KMS-11 (cell line): ENCODE data around the gene SP5.
A peak's percentile ranks its signal among the peaks of the same experiment; 100 is the strongest.

Experiments used
- H2AFZ ChIP-seq: fragments of 200-600 bp; sonication (generic); 2 replicates; pipeline ENCODE4 v1.6.1; 2016; ENCODE audit warnings: antibody characterized with exemption, mixed run types, low read depth
- H3K27ac ChIP-seq: fragments of 200-600 bp; sonication (generic); 2 replicates; pipeline ENCODE4 v1.6.1; 2016; ENCODE audit warnings: mild to moderate bottlenecking, mixed run types
- H3K27me3 ChIP-seq: fragments of 200-600 bp; sonication (generic); 2 replicates; pipeline ENCODE4 v1.6.1; 2017; ENCODE audit warnings: mild to moderate bottlenecking, low read depth, mixed run types, moderate library complexity; ENCODE audit not compliant: insufficient read depth
- H3K36me3 ChIP-seq: fragments of 200-600 bp; sonication (generic); 2 replicates; pipeline ENCODE4 v1.6.1; 2017; ENCODE audit warnings: mild to moderate bottlenecking, mixed run types; ENCODE audit not compliant: insufficient read depth
- H3K4me1 ChIP-seq: fragments of 200-600 bp; sonication (generic); 2 replicates; pipeline ENCODE4 v1.6.1; 2016; ENCODE audit warnings: mild to moderate bottlenecking, low read depth, mixed run types; ENCODE audit not compliant: poor library complexity, severe bottlenecking
- H3K4me2 ChIP-seq: fragments of 200-600 bp; sonication (generic); 2 replicates; pipeline ENCODE4 v1.7.0; 2016; ENCODE audit warnings: mild to moderate bottlenecking, mixed run types
- H3K4me3 ChIP-seq: fragments of 200-600 bp; sonication (generic); IDR thresholded peaks from 2 replicates; pipeline ENCODE4 v1.6.1; 2017; ENCODE audit warnings: low read depth, low read length, mixed read lengths; ENCODE audit not compliant: insufficient read depth
- H3K79me2 ChIP-seq: fragments of 200-600 bp; sonication (generic); 2 replicates; pipeline ENCODE4 v1.6.1; 2016; ENCODE audit warnings: low read depth, mixed run types; ENCODE audit not compliant: insufficient read depth
- H3K9ac ChIP-seq: fragments of 200-600 bp; sonication (generic); 2 replicates; pipeline ENCODE4 v1.6.1; 2016; ENCODE audit warnings: mild to moderate bottlenecking, mixed run types
- H4K20me1 ChIP-seq: fragments of 200-600 bp; sonication (generic); 2 replicates; pipeline ENCODE4 v1.6.1; 2016; ENCODE audit warnings: mild to moderate bottlenecking, mixed run types; ENCODE audit not compliant: insufficient read depth
- TF ChIP-seq, protein P1 (sequence below): fragments of 200-600 bp; sonication (generic); conservative IDR thresholded peaks from 2 replicates; pipeline ENCODE4 v1.6.1; 2017; ENCODE audit warnings: low read depth, mild to moderate bottlenecking, antibody characterized with exemption, low read length, moderate library complexity, mixed read lengths

Gene SP5

DNA sequence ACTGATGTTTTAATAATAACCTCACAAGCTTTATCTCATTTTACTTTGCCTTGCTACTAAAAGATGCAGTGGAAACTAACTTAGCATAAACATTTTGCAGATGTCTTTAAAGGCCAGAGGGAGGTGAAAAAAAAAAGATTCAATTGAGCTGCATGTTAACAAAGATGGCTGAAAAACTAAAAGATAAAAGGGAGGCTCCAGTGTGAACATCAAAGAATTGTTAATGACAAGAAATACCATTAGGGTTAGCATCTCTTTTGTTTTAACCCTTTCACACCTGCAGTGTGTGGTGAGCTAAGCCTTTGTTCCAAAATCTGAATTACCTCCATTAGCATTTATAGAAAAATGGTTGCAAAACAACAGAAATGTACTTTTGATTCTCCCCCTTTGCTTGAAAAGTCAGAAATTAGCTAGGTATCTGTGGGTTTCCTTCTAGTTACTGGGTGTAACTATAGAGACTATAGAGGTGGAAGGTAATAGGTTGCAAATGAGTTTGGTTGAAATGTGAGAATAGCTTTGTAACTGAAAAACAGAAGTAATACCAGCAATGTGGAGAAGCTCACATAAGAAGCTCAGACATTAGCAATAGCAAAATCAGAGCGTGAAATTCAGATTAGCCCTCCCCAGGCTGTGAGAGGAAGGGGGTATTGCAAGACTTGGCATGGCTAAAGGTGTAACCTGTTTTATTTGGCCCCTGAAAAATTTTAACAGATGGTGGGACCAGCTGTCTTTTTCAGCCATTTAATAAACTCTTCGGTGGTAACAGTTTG, 34.8 kb upstream of the SP5 start:
- H3K9ac ChIP-seq = peak overlapping the region; percentile 20; the same call in 1 of the 2 replicates
- H3K27ac ChIP-seq = peak overlapping the region; percentile 77
- H3K79me2 ChIP-seq = no peaks in the 10 kb centered on the region
- no peak overlapping the region for H3K4me3 ChIP-seq
- no peaks in the 10 kb centered on the region for H3K36me3 ChIP-seq
- H3K4me2 ChIP-seq = peak overlapping the region; percentile 20
- TF ChIP-seq, protein P1, sequence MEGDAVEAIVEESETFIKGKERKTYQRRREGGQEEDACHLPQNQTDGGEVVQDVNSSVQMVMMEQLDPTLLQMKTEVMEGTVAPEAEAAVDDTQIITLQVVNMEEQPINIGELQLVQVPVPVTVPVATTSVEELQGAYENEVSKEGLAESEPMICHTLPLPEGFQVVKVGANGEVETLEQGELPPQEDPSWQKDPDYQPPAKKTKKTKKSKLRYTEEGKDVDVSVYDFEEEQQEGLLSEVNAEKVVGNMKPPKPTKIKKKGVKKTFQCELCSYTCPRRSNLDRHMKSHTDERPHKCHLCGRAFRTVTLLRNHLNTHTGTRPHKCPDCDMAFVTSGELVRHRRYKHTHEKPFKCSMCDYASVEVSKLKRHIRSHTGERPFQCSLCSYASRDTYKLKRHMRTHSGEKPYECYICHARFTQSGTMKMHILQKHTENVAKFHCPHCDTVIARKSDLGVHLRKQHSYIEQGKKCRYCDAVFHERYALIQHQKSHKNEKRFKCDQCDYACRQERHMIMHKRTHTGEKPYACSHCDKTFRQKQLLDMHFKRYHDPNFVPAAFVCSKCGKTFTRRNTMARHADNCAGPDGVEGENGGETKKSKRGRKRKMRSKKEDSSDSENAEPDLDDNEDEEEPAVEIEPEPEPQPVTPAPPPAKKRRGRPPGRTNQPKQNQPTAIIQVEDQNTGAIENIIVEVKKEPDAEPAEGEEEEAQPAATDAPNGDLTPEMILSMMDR = no peak
- peak overlapping the region; percentile 26 for H2AFZ ChIP-seq
- H3K4me1 ChIP-seq = peaks cover 35% of the 10 kb centered on the region
- no peaks in the 10 kb centered on the region for H3K27me3 ChIP-seq
- H4K20me1 ChIP-seq = no peaks in the 10 kb centered on the region

DNA sequence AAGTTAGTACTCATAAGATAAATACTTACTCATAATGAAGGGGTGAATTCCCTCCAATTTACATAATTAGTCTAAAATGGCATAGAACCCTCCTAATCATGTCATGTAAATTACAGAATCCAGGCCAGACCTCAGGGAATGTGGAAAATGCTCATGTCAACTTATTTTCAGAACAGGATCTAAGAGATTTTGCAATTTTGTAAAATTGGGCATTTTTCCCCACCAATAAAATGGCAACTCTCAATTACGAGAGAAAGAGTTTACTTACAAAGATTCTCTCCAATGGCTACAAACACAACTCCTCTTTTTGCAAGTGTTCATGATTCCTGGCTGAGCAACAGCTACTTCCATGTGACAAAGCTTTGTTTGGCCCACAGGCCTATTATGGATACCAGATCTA, 33.8 kb upstream of the SP5 start:
- no peak overlapping the region for H3K9ac ChIP-seq
- no peaks in the 10 kb centered on the region for H3K36me3 ChIP-seq
- H3K27ac ChIP-seq = peak overlapping the region; percentile 77; the same call in 1 of the 2 replicates
- H3K27me3 ChIP-seq = no peaks in the 10 kb centered on the region
- peaks cover 35% of the 10 kb centered on the region for H3K4me1 ChIP-seq
- H3K4me2 ChIP-seq = peak overlapping the region; percentile 20; the same call in 1 of the 2 replicates
- no peaks in the 10 kb centered on the region for H4K20me1 ChIP-seq
- no peak overlapping the region for H3K4me3 ChIP-seq
- H3K79me2 ChIP-seq = no peaks in the 10 kb centered on the region
- TF ChIP-seq, protein P1 = no peak
- H2AFZ ChIP-seq = no peak overlapping the region

DNA sequence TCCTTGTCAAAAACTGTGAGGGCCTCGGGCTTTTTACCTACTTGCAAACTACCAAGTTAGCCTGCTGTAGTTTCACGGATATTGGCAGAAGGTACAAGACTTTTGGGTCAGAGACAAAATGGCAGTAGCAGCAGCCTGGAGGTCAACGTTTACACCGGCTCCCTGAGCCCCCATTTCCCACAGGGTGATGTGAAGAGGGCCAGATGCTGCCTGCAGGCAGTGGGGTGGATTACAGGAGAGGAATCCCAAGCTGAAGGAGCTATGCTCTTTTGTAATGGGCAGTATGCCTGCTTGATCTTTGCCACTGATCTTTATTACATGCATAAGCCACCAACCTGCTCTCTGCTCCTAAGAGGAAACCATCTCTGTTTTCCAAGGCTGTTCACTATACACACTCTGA, 29.5 kb upstream of the SP5 start:
- no peak overlapping the region for H2AFZ ChIP-seq
- no peak overlapping the region for H3K27ac ChIP-seq
- H4K20me1 ChIP-seq = no peaks in the 10 kb centered on the region
- H3K36me3 ChIP-seq = no peaks in the 10 kb centered on the region
- no peaks in the 10 kb centered on the region for H3K79me2 ChIP-seq
- no peaks in the 10 kb centered on the region for H3K27me3 ChIP-seq
- H3K9ac ChIP-seq = no peak overlapping the region
- no peak overlapping the region for H3K4me2 ChIP-seq
- H3K4me1 ChIP-seq = peaks cover 16% of the 10 kb centered on the region
- TF ChIP-seq, protein P1 = no peak
- H3K4me3 ChIP-seq = no peak overlapping the region

DNA sequence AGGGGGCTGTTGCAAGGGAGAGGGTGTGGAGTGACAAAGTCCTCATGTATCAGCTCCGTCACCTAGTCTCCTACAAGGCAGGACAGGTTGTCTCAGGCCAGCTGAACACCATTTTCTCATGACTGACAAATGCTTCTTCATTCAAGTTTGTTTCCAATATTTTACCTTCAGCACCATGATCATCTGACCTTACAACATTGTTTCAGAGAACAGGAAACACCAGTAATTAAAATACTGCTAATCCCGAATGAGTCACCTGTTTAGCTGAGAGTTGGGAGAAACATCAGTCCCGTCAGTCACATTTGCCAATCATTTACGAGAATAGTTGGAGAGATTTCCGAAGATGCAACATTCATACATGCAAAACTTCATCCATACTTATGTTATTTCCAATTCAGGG, 25.7 kb upstream of the SP5 start:
- Histone ChIP-seq H3K9ac (no peak overlapping the region), H3K36me3 (no peaks in the 10 kb centered on the region), H4K20me1 (no peaks in the 10 kb centered on the region), H3K27ac (no peak overlapping the region), H3K79me2 (no peaks in the 10 kb centered on the region), H3K4me2 (no peak overlapping the region), H3K4me3 (no peak overlapping the region), H2AFZ (no peak overlapping the region), H3K27me3 (no peaks in the 10 kb centered on the region), H3K4me1 (no peaks in the 10 kb centered on the region)
- TF ChIP-seq, protein P1 = no peak
